Measurements from ENCODE around the gene ANO8.

The ANO8 gene

DNA sequence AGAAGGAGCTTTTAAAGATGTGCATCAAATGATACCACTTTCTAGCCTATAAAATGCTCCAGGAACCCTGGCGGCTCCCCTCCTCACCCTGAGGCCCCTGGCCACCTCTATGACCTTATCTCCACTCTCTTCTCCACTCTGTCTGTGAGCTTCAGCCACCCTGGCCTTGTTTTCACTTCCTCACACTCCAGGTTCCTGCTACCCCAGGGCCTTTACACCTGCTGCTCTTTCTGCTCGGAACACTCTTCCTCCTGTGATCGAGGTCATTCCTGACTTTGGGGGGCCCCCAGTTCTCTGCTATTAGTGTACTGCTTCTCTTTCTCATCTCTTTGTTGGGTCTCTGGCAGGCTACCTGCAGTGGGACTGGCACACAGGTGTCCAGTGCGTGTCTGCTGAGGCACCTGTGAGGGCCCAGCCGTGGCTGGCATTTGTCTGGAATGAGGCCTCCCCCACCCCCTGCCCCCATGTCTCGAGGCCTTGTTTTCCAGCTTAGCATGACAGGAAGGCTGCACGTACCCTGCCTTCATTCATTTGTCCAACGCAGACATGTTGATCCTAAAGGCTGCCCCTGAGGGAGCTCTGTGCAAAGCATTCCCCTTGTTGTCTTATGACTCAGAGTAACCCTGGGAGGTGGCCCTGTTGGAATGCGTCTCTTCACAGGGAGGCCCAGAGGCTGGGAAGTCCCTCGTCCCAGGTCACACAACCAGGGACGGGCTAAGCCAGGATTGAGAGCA, 23.0 kb downstream of the ANO8 start:
- no peak overlapping the region for H3K27ac ChIP-seq
- no peaks in the 10 kb centered on the region for H3K36me3 ChIP-seq (ENCODE audit: control insufficient read depth, insufficient read depth, low read length)
- H3K9me3 ChIP-seq (ENCODE audit: control insufficient read depth, low read length) = no peaks in the 10 kb centered on the region
- no peak overlapping the region for H3K9ac ChIP-seq
- no peak overlapping the region for H3K4me3 ChIP-seq (ENCODE audit: low read depth, low read length)
- no peak overlapping the region for H3K4me2 ChIP-seq (ENCODE audit: low read length)
- H3K79me2 ChIP-seq = peaks cover 20% of the 10 kb centered on the region
- no peak overlapping the region for H2AFZ ChIP-seq
- H3K27me3 ChIP-seq (ENCODE audit: control insufficient read depth, insufficient read depth, low read length) = no peaks in the 10 kb centered on the region
- peaks cover 3% of the 10 kb centered on the region for H3K4me1 ChIP-seq
- TF ChIP-seq, protein P1, sequence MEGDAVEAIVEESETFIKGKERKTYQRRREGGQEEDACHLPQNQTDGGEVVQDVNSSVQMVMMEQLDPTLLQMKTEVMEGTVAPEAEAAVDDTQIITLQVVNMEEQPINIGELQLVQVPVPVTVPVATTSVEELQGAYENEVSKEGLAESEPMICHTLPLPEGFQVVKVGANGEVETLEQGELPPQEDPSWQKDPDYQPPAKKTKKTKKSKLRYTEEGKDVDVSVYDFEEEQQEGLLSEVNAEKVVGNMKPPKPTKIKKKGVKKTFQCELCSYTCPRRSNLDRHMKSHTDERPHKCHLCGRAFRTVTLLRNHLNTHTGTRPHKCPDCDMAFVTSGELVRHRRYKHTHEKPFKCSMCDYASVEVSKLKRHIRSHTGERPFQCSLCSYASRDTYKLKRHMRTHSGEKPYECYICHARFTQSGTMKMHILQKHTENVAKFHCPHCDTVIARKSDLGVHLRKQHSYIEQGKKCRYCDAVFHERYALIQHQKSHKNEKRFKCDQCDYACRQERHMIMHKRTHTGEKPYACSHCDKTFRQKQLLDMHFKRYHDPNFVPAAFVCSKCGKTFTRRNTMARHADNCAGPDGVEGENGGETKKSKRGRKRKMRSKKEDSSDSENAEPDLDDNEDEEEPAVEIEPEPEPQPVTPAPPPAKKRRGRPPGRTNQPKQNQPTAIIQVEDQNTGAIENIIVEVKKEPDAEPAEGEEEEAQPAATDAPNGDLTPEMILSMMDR (IDR thresholded peaks at IDR 0.05) = no peak

DNA sequence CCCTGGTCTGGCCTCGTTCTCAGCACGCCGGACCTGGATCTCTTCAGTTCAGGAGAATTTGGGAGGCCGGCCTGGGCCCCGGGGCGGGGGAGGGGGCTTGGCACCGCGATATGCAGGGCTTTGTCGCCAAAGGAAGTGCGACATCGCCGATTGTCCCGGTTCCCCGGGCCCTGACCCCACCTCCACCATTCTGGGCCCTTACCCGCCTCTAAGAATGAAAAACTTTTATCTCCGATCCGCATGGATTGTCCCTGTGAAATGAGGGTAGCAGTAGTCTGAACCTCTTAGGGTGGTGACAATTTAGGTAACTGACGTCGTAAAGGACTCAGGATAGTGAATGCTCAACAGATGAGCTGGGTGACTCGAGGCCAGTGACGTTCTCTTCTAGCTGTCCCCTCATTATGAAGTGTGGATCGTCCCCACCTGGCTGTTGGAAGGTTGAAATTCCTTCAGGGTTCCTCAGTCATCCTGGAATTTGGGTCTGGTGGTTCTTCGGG, 24.6 kb downstream of the ANO8 start:
- Histone ChIP-seq H3K9me3 (ENCODE audit: control insufficient read depth, low read length) (no peaks in the 10 kb centered on the region), H3K79me2 (peaks cover 20% of the 10 kb centered on the region), H3K27ac (peak overlapping the region; percentile 72), H3K4me3 (ENCODE audit: low read depth, low read length) (peak overlapping the region; percentile 93), H3K9ac (peak overlapping the region; percentile 77), H3K36me3 (ENCODE audit: control insufficient read depth, insufficient read depth, low read length) (no peaks in the 10 kb centered on the region), H2AFZ (peak overlapping the region; percentile 46), H3K27me3 (ENCODE audit: control insufficient read depth, insufficient read depth, low read length) (no peaks in the 10 kb centered on the region), H3K4me2 (ENCODE audit: low read length) (peak overlapping the region; percentile 94), H3K4me1 (peaks cover 3% of the 10 kb centered on the region)
- TF ChIP-seq, protein P1 (IDR thresholded peaks at IDR 0.05) = no peak

DNA sequence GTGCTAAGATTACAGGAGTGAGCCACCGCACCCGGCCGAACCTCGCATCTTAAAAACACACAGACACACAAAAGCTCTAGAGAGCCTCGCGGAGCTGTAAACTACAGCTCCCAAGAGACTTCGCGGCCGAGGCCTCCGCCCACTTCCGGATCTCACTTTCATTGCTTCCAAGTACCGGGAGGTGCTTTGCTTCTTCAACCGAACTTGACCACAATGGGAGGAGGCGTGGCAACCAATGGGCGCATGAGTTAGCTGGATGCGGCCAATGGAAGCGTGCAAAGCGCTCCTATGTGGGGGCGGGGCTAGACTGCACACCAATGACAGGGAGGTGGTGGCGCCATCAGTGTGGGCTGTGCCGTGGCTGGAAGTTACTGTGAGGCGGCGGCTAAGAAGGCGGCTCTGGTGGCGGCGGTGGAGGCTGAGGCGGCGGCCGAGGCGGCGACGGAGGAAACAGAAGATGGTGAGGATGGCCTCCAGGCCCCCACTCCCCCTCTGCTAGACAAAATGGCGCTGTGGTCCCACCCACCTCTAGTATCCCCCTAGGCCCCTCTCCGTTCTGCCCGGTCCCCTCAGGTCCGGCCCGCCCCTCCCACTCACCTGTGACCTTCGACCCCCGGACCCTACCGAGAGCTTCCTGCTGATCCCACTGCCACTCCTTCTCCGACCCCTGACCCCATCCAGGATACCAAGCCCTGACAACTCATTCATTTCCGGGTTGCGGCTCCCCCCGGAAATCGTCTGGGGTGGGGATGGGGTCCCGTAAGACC, 25.3 kb downstream of the ANO8 start, which contains the start of gene DDA1:
Gene DDA1 (plus strand): TSS at position 366 of the 767 bp plus-strand sequence. CDS start 92 bp downstream, at position 458.
- H3K4me1 ChIP-seq = peaks cover 9% of the 10 kb centered on the region
- H3K27me3 ChIP-seq (ENCODE audit: control insufficient read depth, insufficient read depth, low read length) = no peaks in the 10 kb centered on the region
- peak within 1 kb of the TSS; percentile 46 for H2AFZ ChIP-seq
- peaks cover 20% of the 10 kb centered on the region for H3K79me2 ChIP-seq
- no peaks in the 10 kb centered on the region for H3K36me3 ChIP-seq (ENCODE audit: control insufficient read depth, insufficient read depth, low read length)
- TF ChIP-seq, protein P1 (IDR thresholded peaks at IDR 0.05) = no peak
- peak within 1 kb of the TSS; percentile 77 for H3K9ac ChIP-seq
- H3K27ac ChIP-seq = peak within 1 kb of the TSS; percentile 72
- peak within 1 kb of the TSS; percentile 94 for H3K4me2 ChIP-seq (ENCODE audit: low read length)
- peak within 1 kb of the TSS; percentile 93 for H3K4me3 ChIP-seq (ENCODE audit: low read depth, low read length)
- H3K9me3 ChIP-seq (ENCODE audit: control insufficient read depth, low read length) = no peaks in the 10 kb centered on the region

DNA sequence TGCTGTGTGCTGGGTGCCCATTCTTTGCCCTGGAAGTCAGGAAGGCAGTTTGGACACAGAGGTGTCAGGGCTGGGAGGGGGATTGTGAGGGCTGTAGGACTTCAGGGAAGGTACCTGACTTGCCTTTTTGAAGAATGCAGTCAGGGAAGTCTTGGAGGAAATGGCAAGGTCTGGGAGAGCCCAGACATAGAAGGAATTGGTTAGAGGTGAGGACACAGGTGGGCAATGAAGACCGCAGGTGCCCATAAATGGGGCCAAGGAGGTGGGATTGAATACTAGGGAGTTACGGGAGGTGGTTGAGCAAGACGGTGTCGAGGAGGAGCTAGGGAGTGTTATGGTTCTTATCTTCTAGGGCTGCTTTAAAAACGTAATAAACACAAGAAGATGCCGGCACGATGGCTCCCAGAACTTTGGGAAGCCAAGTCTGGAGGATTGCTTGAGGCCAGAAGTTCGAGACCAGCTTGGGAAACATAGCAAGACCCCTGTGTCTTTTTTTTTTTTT, 26.7 kb downstream of the ANO8 start:
- peaks cover 16% of the 10 kb centered on the region for H3K4me1 ChIP-seq

More for the DNA sequence above, 26.7 kb downstream of the ANO8 start:
- H3K36me3 ChIP-seq (ENCODE audit: control insufficient read depth, insufficient read depth, low read length) = no peaks in the 10 kb centered on the region
- no peak overlapping the region for H3K4me3 ChIP-seq (ENCODE audit: low read depth, low read length)
- TF ChIP-seq, protein P1 (IDR thresholded peaks at IDR 0.05) = no peak
- peaks cover 20% of the 10 kb centered on the region for H3K79me2 ChIP-seq
- H3K27ac ChIP-seq = no peak overlapping the region
- H3K4me2 ChIP-seq (ENCODE audit: low read length) = no peak overlapping the region
- no peak overlapping the region for H2AFZ ChIP-seq
- H3K9ac ChIP-seq = no peak overlapping the region
- H3K9me3 ChIP-seq (ENCODE audit: control insufficient read depth, low read length) = no peaks in the 10 kb centered on the region
- no peaks in the 10 kb centered on the region for H3K27me3 ChIP-seq (ENCODE audit: control insufficient read depth, insufficient read depth, low read length)

All from parathyroid adenoma (tissue), 2 donors.